ENCODE data around the gene ZNF343.

- no peak for TF ChIP-seq CTCF (conservative IDR thresholded peaks at IDR 0.05; ENCODE audit: low read depth, low read length)
- no peak for TF ChIP-seq EZH2 (IDR thresholded peaks at IDR 0.05; ENCODE audit: borderline replicate concordance, low read depth, low read length, poor library complexity, severe bottlenecking)
Measured at GRCh38 chr20:2483504-2483903, 25.2 kb downstream of the ZNF343 start.

Measured in A673 (cell line).